Endothelial cell of umbilical vein (primary cell): ENCODE measurements around the gene RMP24.

Experiments used
- BruUV-seq: library from RNA; stranded (reverse); fragments of 400-500 nt; replicated peaks from 2 replicates; lab custom pipeline; 2021; lab: Mats Ljungman, UMichigan
- CTCF ChIA-PET: fragments of 300-600, 350-600 bp; sonication (Branson Sonifier 250); formaldehyde crosslinking; loops from one replicate; lab custom pipeline; 2021; ENCODE audit warnings: antibody characterized with exemption, inconsistent platforms; lab: Charles Lee
- POLR2A ChIA-PET: fragments of 300-600, 350-600 bp; sonication (Branson Sonifier 250); formaldehyde crosslinking; loops from one replicate; lab custom pipeline; 2021; ENCODE audit warnings: antibody characterized with exemption, inconsistent platforms; lab: Charles Lee
- DNase-seq: peaks from one replicate; pipeline ENCODE4 v3.0.0-alpha.2; 2011; ENCODE audit warnings: low read depth, low spot score
- FAIRE-seq: peaks from 2 replicates; lab custom pipeline; 2011; peaks lifted over from hg19 to GRCh38; lab: Jason Lieb, UNC
- H2AFZ ChIP-seq: 2 replicates; pipeline ENCODE4 v1.6.0; 2012; ENCODE audit warnings: low read depth, low read length, control low read depth, inconsistent platforms
- H3K27ac ChIP-seq: 2 replicates; pipeline ENCODE4 v1.5.1; 2011; ENCODE audit warnings: low read depth, mild to moderate bottlenecking, control low read depth, low read length, moderate library complexity; ENCODE audit not compliant: insufficient read depth
- H3K27me3 ChIP-seq, 2 experiments: 2 replicates each; pipeline versions ENCODE4 v1.6.0 to v1.6.1; 2011; ENCODE audit warnings: low read length in 2 of 2, mixed read lengths in 1 of 2; ENCODE audit not compliant: control insufficient read depth in 2 of 2, insufficient read depth in 2 of 2
- H3K36me3 ChIP-seq, 2 experiments: 2 replicates in 1 of 2; 3 replicates in 1 of 2; pipeline ENCODE4 v1.5.1; 2011; ENCODE audit warnings: low read length in 2 of 2, mild to moderate bottlenecking in 1 of 2, moderate library complexity in 1 of 2; ENCODE audit not compliant: control insufficient read depth in 2 of 2, insufficient read depth in 2 of 2; ENCODE audit errors: extremely low read depth in 1 of 2
- H3K4me1 ChIP-seq: 3 replicates; pipeline ENCODE4 v1.5.1; 2011; ENCODE audit warnings: mild to moderate bottlenecking, low read length; ENCODE audit not compliant: control insufficient read depth, insufficient read depth; ENCODE audit errors: extremely low read depth
- H3K4me2 ChIP-seq: 2 replicates; pipeline ENCODE4 v1.6.1; 2011; ENCODE audit warnings: low read length, control low read depth, mixed read lengths; ENCODE audit not compliant: insufficient read depth
- H3K4me3 ChIP-seq, 3 experiments: fragments of 200-600 bp in 1 of 3; sonication (generic), shearing (Covaris generic) in 1 of 3; replicated peaks in 1 of 3; 2 replicates each; pipeline ENCODE4 v1.5.1; 2011 to 2016; ENCODE audit warnings: control low read depth in 3 of 3, low read length in 3 of 3, mild to moderate bottlenecking in 2 of 3, inconsistent platforms in 1 of 3, low read depth in 1 of 3, moderate library complexity in 1 of 3; ENCODE audit not compliant: insufficient read depth in 1 of 3
- H3K79me2 ChIP-seq: 2 replicates; pipeline ENCODE4 v1.6.0; 2012; ENCODE audit warnings: low read length, inconsistent platforms; ENCODE audit not compliant: control insufficient read depth, insufficient read depth
- H3K9ac ChIP-seq: replicated peaks from 2 replicates; pipeline ENCODE3; 2011; ENCODE audit warnings: low read length, control low read depth; ENCODE audit not compliant: insufficient read depth; ENCODE audit errors: extremely low read depth
- H3K9me1 ChIP-seq: replicated peaks from 3 replicates; pipeline ENCODE4 v1.6.0; 2011; ENCODE audit warnings: mild to moderate bottlenecking, low read length; ENCODE audit not compliant: control insufficient read depth, insufficient read depth; ENCODE audit errors: extremely low read depth
- H3K9me3 ChIP-seq: replicated peaks from 2 replicates; pipeline ENCODE4 v1.5.1; 2012; ENCODE audit warnings: low read length, inconsistent platforms; ENCODE audit not compliant: control insufficient read depth, insufficient read depth
- H4K20me1 ChIP-seq: replicated peaks from 2 replicates; pipeline ENCODE3; 2011; ENCODE audit warnings: mild to moderate bottlenecking, low read length; ENCODE audit not compliant: control insufficient read depth, insufficient read depth; ENCODE audit errors: extremely low read depth
- CTCF ChIP-seq, 2 donors: IDR thresholded peaks; 1 replicate in 1 of 2; 2 replicates in 1 of 2; pipeline ENCODE4 v1.5.1; 2011; ENCODE audit warnings: low read length in 2 of 2, mild to moderate bottlenecking in 2 of 2, moderate library complexity in 2 of 2, control low read depth in 1 of 2, inconsistent platforms in 1 of 2, low read depth in 1 of 2; ENCODE audit not compliant: insufficient read depth in 1 of 2; ENCODE audit errors: extremely low read depth in 1 of 2
- EZH2 ChIP-seq: IDR thresholded peaks from 2 replicates; pipeline ENCODE4 v1.6.1; 2012; ENCODE audit warnings: borderline replicate concordance, low read depth, mild to moderate bottlenecking, moderate library complexity, low read length, inconsistent platforms; ENCODE audit not compliant: severe bottlenecking
- FOS ChIP-seq: IDR thresholded peaks from 2 replicates; pipeline ENCODE4 v1.6.1; 2011; ENCODE audit warnings: mild to moderate bottlenecking, low read length, moderate library complexity, borderline replicate concordance; ENCODE audit not compliant: insufficient read depth
- GATA2 ChIP-seq: IDR thresholded peaks from 2 replicates; pipeline ENCODE4 v1.7.0; 2011; ENCODE audit warnings: low read depth, mild to moderate bottlenecking, moderate library complexity, mixed read lengths, low read length; ENCODE audit not compliant: insufficient read length, insufficient read depth
- JUN ChIP-seq: IDR thresholded peaks from 2 replicates; pipeline ENCODE4 v1.6.1; 2011; ENCODE audit warnings: borderline replicate concordance, low read depth; ENCODE audit not compliant: insufficient read length, insufficient read depth
- MAX ChIP-seq: IDR thresholded peaks from 2 replicates; pipeline ENCODE4 v1.6.1; 2011; ENCODE audit not compliant: insufficient read depth, insufficient read length
- MYC ChIP-seq: IDR thresholded peaks from one replicate; pipeline ENCODE4 v1.6.1; 2011; ENCODE audit warnings: mild to moderate bottlenecking, low read depth, low read length
- POLR2A ChIP-seq: IDR thresholded peaks from 2 replicates; pipeline ENCODE4 v1.6.1; 2012; ENCODE audit warnings: low read depth, mild to moderate bottlenecking, control low read depth, low read length
- POLR2AphosphoS5 ChIP-seq: IDR thresholded peaks from 2 replicates; pipeline ENCODE4 v1.6.1; 2012; ENCODE audit warnings: low read depth, mild to moderate bottlenecking, control low read depth, low read length, moderate library complexity; ENCODE audit not compliant: insufficient read depth
- dilution Hi-C: fragments of 300-500 bp; cut with MboI; formaldehyde crosslinking; loops from one replicate; pipeline ENCODE4 v1.15.0; 2019; ENCODE audit warnings: low sequenced_read_pairs; ENCODE audit not compliant: extremely low pct_ligation_motif_present
- intact Hi-C: fragments of 100-400 bp; cut with micrococcal nuclease; formaldehyde crosslinking; loops from one replicate; pipeline ENCODE4 v1.10.0; 2022

The RMP24 gene

GRCh38 chr18:35983147-35983546 is 10.7 kb downstream of the RMP24 start:
- no peak overlapping the region for H3K4me2 ChIP-seq

More at GRCh38 chr18:35983147-35983546, 10.7 kb downstream of the RMP24 start:
- H3K4me1 ChIP-seq = no peaks in the 10 kb centered on the region
- no peak overlapping the region for H3K27ac ChIP-seq
- no peaks in the 10 kb centered on the region for H3K27me3 ChIP-seq
- no peaks in the 10 kb centered on the region for H4K20me1 ChIP-seq
- FAIRE-seq = no peak
- H3K4me3 ChIP-seq = no peak overlapping the region
- no peaks in the 10 kb centered on the region for H3K79me2 ChIP-seq
- no peaks in the 10 kb centered on the region for H3K9me1 ChIP-seq
- no peak overlapping the region for H3K9ac ChIP-seq
- H2AFZ ChIP-seq = no peak overlapping the region
- BruUV-seq = no TSS peak
- ChIA-PET CTCF (no interaction called here), POLR2A (no interaction called here)
- no peak for DNase-seq
- dilution Hi-C loops (no loop called here), intact Hi-C loops (no loop called here)
- peaks cover 5 to 8% of the 10 kb centered on the region in 2 experiments for H3K36me3 ChIP-seq
- no peaks in the 10 kb centered on the region for H3K9me3 ChIP-seq
- TF ChIP-seq MYC = no peak
- TF ChIP-seq GATA2 = no peak
- no peak for TF ChIP-seq EZH2
- no peak for TF ChIP-seq MAX
- no peak for TF ChIP-seq JUN
- TF ChIP-seq CTCF (IDR thresholded peaks at IDR 0.05; ENCODE audit: extremely low read depth in 1 of 2, insufficient read depth in 1 of 2, low read depth in 1 of 2, low read length in 2 of 2) = no peak
- no peak for TF ChIP-seq FOS
- no peak for TF ChIP-seq POLR2A
- no peak for TF ChIP-seq POLR2AphosphoS5
